Kasumi-1 (cell line): ENCODE measurements around the gene MPZL1.
A peak's percentile ranks its signal among the peaks of the same experiment; 100 is the strongest.
"Not testable (repeated sequence)": the region's sequence is repeated elsewhere in the genome, so short reads cannot be mapped to it uniquely, and the experiment has no call there.

Experiments
- DNase-seq, 2 experiments: peaks; one replicate each; lab custom pipeline; 2025; lab: John Stamatoyannopoulos, UW

Gene MPZL1

DNA sequence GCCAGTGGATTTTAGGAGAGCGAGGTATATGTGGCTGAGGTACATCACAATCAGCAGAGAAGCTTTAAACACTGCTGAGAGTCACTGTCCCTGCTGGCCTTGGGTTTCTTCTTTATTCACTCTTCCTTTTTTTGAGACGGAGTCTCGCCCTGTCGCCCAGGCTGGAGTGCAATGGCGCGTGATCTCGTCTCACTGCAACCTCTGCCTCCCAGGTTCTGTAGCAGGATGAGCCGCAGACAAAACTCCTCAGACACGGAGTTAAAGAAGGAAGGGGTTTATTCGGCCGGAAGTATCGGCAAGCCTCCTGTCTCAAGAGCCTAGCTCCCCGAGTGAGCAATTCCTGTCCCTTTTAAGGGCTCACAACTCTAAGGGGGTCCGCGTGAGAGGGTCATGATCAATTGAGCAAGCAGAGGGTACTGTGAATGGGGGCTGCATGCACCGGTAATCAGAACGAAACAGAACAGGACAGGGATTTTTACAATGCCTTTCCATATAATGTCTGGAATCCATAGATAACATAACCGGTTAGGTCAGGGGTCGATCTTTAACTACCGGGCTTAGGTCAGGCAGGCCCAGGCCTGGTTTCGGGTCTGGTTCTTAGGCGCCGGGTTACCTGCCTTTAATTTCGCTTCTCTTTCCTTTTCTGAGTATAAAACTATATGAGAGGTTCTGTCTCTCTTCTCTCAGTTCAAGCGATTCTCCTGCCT, 1.9 kb upstream of the MPZL1 start:
- not testable (repeated sequence) for DNase-seq

DNA sequence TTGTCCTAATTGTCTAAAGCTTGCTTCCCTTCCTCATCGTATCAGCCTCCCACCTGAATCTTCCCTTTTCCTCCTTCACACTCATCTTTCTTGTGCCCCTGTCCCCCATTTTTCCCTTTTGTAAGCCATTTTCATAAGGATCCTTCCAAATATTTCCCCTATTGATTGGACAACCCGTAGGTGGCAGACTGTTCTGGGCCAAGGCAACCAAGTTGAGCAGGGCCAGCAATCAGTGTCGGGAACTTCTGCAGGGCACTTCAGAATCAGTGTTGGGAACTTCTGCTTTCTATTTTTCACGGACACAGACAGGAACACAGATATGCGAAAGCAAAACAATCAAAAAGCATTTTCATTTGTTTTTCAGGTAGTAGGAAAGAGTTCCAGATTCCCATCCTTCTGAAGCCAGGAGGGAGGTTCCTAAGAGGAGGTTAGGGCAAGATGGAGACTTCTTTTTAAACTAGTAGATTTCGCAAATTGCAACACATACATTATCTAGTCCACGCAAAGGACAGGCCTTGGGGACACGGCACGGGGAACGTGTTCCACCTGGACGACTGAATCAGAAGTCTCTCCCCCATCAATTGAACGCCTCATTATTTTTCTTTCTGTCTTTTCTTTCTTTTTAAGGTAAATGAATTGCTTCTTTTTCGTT, 691 bp upstream of the MPZL1 start:
- DNase-seq: peak; percentile 36 to 38

DNA sequence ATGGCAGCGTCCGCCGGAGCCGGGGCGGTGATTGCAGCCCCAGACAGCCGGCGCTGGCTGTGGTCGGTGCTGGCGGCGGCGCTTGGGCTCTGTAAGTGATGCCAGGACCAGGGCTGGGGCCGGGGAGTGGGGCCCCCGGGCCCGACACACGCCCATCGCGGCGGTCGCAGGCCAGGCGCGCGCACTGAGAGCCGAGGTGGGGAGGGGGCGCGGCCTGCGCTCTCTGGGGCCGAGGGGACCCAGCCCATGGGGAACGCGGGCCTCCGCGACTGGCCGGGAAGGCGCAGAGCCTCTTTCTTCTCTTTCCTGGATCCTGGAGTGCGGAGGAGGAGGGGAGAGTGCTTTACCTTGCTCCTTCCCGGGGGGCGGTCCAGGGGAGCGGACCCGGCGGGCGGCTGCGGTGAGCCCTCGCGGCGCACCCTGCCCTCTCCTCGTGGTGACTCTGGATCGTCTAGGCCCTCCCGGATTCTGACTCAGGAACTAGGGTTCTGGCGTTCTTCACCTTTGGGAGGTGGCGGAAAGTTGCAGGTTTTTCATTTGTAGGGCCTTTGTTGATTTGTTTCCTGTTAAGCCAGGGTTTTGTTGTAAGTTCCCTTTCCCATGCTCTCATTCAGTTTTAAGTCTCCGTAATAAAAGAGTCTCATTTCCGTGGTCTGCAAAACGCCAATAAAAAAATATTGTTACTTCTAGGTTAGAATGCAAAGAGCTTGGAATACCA, 529 bp downstream of the MPZL1 start:
- peak in 1 of 2 experiments; percentile 24 for DNase-seq

DNA sequence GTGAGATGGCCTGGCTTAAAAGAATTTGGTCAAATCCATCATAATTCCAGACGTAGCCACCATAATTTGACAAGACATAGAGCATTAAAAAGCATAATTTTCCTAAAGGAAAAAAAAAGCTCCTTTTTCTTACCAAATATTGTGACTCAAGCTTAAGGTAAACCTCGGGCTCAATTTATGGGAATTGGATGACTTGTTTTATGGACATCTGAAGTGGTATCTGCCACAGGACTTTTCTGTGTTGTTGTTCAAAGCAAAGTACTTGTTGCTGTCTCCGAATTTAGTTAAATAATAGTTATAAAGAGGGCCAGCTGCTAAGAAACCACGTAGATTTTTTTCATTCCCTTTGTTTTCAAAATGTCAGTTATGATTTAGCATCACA, 1.1 kb downstream of the MPZL1 start:
- DNase-seq: no peak

DNA sequence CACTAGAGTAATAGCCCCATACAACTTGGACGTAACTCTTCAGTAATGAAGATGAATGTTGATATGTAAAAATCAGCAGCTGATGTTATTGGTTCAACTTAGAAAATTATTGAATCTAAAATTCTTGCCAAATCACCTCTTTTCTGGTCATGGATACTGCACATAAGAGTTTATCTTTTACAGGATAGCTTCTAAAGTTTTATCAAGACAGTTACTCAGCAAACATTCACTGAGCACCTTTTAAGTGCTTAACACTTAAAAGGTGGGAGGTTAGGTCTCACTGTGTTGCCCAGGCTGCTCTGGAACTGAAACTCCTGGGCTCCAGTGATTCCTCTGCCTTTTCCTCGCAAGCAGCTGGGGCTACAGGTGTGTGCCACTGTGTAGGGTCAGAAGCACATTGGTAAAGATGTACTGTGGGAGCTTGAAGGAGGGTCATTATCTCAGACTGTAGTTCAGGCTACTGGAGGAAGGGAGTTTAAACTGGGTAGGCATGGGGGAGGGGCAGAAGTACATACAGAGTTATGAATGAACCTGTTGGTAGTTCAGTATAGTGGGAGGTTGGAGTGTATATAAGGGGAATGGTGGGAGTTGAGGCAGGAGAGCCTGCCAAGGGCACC, 2.0 kb downstream of the MPZL1 start:
- no peak for DNase-seq

DNA sequence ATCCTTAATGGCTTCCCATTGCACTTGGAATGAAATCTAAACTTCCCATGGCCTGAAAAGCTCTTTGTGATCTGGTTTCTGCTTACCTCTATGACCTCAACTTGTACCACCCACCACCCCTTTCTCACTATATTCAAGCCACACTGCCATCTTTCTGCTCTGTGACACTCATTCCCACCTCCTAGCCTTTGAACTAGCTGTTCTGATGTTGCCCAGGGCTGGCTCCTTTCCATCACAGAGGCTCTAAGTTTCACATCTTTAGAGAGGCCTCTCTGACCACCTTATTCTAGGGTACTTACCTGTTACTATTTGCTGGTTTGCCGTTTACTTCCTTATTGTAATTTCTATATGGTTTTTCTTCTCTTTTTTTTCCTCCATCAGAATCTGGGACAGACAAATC, 4.2 kb downstream of the MPZL1 start:
- no peak for DNase-seq

DNA sequence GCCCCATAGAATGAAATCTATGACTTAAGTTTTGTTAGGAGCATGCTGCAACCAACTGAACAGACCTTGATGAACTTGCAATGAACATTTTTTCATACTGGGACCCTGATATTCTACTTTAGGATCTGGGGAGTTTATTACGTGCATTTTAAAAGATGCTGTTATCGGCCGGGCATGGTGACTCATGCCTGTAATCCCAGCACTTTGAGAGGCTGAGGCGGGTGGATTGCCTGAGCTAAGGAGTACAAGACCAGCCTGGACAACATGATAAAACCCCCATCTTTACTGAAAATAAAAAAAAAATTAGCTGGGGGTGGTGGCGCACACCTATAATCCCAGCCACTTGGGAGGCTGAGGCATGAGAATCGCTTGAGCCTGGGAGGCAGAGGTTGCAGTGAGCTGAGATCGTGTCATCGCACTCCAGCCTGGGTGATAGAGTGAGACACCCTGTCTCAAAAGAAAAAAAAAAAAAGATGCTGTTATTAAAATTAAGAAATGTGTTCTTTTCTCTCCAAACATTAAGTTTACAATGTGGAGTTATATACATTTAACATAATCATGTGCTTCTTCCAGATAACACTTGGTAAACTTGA, 7.1 kb downstream of the MPZL1 start:
- no peak for DNase-seq

DNA sequence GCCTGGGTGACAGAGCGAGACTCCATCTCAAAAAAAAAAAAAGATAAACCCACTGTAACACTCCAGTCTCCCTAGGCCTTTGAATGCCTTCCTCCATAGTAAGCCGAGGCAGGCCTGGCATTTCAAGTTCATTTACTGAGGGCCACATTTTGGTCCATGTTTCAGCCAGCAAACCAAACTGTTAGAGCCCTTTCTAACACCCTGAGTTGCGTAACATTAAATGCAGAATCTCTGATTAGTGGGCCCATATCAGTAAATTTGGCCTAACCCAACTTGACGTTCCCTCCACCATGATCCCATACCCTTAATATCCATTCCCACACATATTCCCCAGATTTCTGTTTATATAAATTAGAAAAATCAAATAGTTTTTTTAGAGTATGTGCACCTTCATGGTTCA, 12.4 kb downstream of the MPZL1 start:
- DNase-seq: no peak

DNA sequence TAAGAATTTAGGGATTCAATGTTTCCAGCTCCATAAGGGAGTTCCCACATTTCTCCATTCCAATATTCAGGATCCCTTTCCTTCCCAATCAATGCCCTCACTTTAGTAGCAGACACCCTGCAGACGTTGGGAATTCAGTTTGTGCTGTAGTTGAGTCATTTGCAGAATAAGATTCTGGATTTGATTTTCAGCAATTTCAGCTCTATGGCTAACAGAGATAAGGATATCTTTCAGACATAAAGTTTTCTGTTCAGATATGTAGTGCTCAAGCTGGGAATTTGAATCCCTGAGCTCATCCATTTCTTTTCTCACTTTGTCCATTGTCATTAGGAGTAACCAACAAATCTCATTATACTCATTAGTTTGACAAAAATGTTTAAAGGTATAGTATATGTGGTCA, 13.1 kb downstream of the MPZL1 start:
- no peak for DNase-seq

DNA sequence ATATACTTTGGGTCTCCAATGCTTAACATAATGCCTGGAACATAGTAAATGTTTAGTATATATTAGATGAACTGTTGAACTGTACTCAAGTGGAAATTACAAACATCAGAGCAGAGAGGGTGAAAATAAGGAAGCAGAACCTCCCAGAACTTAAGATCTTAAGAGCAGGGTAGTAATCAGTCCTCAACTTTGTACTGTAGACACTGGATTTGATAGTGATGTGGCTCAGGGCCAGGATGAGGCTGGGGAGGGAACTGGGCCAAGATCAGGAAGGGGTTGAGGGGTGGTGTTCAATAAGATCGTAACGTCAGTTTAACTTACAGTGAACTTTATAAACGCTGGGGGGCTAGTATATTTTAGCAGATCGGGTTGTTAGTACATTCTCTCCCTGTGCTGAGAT, 15.4 kb downstream of the MPZL1 start:
- no peak for DNase-seq

DNA sequence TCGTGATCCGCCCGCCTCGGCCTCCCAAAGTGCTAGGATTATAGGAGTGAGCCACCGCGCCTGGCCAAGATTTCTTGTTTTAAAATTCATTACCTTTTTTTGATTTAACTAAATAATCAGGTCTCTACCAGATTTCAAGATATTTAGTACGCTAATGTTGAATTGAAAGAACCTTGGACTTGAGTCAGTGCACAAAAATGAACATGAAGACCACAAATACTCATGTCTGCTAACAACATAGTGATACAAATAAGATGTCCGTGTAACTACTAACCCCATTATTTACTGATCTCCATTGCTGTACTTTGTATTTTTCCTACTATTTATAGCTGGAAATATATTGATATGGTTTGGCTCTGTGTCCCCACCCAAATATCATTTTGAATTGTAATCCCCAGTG, 16.4 kb downstream of the MPZL1 start:
- no peak for DNase-seq

DNA sequence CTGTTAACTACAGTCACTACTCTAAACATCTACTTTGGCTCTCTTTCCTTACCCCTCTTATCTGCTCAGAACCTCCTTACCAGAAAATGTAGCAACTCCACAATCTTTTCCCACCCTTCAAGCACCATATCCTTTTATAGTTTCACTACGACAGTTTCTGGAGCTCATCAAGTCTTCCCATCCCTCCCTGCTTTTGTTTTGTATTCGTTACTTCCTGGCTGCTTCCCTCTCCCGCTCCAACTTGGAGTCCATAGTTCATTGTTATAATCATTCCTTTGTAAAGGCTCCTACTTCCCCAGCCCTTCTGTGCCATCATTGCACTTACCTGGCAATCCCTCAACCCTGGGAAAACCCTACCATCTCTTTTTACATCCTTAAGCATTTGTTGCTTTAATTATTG, 18.0 kb downstream of the MPZL1 start:
- no peak for DNase-seq

DNA sequence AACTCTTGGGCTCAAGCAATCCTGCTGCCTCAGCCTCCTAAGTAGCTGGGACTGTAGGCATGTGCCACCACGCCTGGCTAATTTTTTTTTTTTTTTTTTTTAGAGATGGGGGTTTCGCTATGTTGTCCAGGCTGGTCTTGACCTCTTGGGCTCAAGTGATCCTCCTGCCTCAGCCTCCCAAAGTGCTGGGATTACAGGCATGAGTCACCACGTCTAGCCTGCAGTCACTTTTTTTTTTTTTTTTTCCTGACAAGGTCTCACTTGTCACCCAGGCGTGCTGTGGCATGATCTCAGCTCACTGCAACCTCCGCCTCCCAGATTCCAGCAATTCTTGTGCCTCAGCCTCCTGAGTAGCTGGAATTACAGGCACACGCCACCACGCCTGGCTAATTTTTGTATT, 19.3 kb downstream of the MPZL1 start:
- DNase-seq: not testable (repeated sequence)

DNA sequence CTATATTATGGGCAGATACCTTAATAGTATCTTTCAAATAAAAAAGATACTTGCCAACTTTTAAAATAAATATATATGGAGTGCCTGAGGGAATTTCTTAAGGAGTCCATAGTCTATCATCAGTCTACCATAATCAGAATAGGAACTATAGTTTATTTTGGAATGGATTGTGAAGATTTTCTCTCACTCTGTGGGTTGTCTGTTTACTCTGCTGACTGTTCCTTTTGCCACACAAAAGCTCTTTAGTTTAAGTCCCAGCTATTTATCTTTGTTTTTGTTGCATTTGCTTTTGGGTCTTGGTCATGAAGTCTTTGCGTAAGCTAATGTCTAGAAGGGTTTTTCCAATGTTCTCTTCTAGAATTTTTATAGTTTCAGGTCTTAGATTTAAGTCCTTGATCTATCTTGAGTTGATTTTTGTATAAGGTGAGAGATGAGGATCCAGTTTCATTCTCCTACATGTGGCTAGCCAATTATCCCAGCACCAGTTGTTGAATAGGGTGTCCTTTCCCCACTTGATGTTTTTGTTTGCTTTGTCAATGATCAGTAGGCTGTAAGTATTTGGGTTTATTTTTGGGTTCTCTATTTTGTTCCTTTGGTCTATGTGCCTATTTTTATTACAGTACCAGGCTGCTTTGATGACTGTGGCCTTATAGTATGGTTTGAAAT, 20.7 kb downstream of the MPZL1 start:
- not testable (repeated sequence) for DNase-seq

DNA sequence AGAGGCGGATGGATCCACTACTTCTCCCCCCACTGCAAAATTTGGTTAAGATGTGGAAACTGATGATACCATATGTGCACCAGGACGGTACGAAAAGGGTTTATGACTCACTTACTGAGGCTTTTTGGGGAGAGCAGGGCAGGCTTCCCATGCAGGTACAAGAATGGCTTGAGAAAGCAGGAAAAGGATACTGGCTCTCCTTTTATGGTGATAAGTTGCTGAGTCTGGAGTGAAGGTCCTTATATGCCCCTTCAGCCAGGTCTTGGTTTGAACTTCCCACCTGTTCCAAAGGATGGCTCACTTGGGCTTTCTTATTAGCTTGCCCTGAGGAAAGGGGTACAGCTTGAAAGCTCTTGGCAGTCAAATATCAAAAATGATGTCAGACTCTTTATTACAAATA, 23.1 kb downstream of the MPZL1 start:
- no peak for DNase-seq

DNA sequence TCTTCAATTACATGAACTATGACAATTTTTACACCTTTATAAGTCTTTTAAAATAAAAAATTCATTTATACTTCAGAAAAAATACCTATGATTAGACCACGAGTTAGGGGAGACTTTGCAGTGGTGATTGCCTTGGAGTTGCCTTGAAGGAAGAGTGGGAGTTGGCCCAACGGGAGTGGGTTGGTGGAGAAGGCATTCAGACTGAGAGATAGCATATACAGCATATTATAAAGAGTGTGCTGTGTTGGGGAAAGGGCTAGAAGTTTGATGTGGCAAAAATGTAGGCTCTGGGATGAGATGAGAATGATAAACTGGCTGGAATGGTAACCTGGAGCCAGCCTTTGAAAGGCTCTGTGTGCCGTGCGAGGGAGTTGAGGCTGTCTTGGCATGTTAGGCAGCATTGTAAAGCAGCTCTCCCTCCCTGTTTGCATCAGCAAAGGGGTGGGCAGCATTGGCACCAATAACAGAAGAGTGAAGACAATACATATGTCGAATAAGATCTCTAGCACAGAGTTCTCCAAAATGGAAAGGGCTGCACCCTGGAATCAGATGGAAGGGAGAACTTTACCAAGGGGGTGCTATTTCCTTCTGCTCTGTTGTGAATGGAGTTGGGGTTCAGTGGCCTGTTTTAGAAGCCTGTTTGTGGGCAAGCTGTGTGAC, 24.4 kb downstream of the MPZL1 start:
- no peak for DNase-seq

DNA sequence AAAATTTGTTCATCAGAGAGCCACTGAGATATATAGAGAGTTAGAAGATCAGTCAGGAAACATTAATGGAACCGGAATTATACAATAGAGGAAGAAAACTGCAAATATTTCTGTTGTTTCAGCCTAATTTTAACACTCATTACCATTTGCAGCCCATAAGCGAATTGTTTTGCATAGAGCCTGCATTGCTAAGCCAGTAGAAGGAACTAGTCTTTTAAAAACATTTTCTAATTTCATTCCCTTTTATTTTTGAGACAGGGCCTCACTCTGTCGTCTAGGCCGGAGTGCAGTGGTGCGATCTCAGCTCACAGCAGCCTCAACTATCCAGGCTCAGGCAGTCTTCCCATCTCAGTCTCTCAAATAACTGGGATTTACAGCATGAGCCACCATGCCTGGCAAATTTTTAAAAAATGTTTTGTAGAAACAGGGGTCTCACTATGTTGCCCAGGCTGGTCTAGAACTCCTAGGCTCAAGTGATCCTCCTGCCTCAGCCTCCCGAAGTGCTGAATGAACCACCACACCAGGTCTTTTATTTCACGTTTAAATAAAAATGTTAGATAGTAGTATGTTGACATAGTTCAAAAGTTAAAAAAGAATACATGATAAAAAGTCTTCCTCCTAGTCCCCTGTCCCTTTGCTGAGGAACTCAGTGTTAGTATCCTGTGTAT, 25.3 kb downstream of the MPZL1 start:
- no peak for DNase-seq

DNA sequence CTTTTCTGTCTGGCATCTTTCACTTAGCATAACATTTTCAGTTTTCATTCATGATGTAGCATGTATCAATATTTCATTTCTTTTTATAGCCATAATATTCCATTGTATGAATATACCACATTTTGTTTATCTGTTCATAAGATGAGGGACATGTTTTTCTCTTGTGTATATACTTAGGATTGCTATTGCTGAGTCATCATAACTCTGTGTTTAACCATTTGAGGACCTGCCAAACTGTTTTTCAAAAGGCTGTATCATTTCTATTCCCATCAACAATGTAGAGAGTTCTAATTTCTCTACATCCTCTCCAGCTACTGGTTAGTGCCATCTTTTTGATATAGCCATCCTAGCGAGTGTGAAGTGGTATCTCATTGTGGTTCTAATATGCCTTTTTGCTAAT, 26.2 kb downstream of the MPZL1 start:
- no peak for DNase-seq

DNA sequence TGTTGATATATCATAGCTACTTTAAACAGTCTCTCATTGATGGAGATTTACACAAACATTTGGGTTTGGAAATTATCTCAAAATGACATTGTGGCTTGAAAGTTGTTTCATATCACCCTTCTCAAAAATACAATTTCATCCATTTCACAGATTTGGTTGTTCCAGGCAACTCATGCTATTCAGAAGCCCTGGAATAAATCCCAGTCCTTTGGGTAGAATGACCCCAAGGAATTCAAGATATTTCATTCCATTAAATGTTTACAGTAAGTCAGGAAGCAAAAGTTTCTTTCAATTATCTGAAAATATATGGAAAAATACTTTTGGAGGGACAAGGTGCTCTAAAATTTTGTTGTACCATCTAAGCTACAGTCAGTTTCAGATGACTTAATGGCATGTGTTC, 27.1 kb downstream of the MPZL1 start:
- no peak for DNase-seq

DNA sequence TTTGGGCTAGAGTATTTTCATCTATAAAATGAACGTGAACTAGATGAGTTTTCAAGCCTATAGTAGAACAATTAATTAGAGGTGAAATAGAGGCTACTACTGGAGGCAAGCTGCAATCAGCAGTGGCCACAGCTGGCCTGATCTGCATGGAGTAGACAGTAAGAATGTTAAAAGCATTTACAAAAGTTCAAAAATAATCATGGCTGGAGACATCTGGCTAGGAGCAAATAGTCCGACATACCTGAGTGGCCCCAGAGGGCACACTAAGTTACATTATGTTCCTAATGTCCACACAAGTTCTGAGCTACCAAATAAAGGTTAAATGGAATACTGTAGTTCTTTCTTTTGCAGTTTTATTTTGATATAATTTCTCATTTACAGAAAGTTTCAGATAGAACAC, 28.0 kb downstream of the MPZL1 start:
- DNase-seq: no peak

DNA sequence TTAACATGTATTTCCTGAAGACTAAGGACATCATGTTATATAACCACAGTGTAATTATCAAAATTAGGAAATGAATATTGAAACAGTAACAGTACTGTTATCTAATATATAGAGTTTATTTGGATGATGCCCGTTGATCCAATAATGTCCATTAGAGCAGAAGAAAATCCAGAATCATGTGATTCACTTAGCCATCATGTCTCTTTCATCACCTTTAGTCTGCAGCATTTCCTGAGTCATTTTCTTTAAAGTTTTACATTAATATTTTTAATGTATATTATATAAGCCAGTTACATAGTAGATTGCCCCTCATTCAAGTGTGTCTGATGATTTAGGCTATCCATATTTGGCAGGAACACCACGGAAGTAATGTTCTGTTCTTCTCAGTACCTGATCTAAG, 28.9 kb downstream of the MPZL1 start:
- DNase-seq: no peak
